H1 (cell line): ENCODE measurements around the gene CLCNKB. TPM values are rescaled to one million over a fixed set of nuclear protein-coding genes. Genes with fewer than 3 reads are reported as not detected.

ENCODE experiments used
- CTCF ChIA-PET: fragments of 300-600 bp; sonication (Branson Sonifier 250); formaldehyde crosslinking; loops from one replicate; lab custom pipeline; 2021; ENCODE audit not compliant: partially characterized antibody; lab: Charles Lee
- POLR2A ChIA-PET: fragments of 300-600 bp; sonication (Branson Sonifier 250); formaldehyde crosslinking; loops from one replicate; lab custom pipeline; 2021; ENCODE audit warnings: inconsistent platforms; ENCODE audit not compliant: partially characterized antibody; lab: Charles Lee
- DNase-seq, 2 experiments: peaks; one replicate each; pipeline versions ENCODE4 v3.0.0 to v3.0.0-alpha.2; 2010 to 2022; ENCODE audit warnings: low spot score in 2 of 2, low read depth in 1 of 2, mixed read lengths in 1 of 2
- FAIRE-seq: peaks from 2 replicates; lab custom pipeline; 2011; peaks lifted over from hg19 to GRCh38; lab: Jason Lieb, UNC
- H2AFZ ChIP-seq: 2 replicates; pipeline ENCODE4 v1.8.1; 2012; ENCODE audit warnings: low read length, inconsistent platforms
- H2AK5ac ChIP-seq: 2 replicates; pipeline ENCODE4 v1.6.1; 2013; ENCODE audit warnings: low read depth, low read length
- H2BK120ac ChIP-seq: replicated peaks from 2 replicates; pipeline ENCODE3; 2013; ENCODE audit warnings: low read depth, low read length, inconsistent platforms
- H2BK12ac ChIP-seq: 2 replicates; pipeline ENCODE4 v1.6.1; 2013; ENCODE audit warnings: low read depth, low read length
- H2BK15ac ChIP-seq: 2 replicates; pipeline ENCODE4 v1.6.1; 2013; ENCODE audit warnings: low read length
- H2BK20ac ChIP-seq: 2 replicates; pipeline ENCODE4 v1.6.1; 2013; ENCODE audit warnings: low read length
- H2BK5ac ChIP-seq: 2 replicates; pipeline ENCODE4 v1.6.1; 2013; ENCODE audit warnings: low read depth, low read length
- H3K14ac ChIP-seq: 2 replicates; pipeline ENCODE4 v1.6.1; 2013; ENCODE audit warnings: inconsistent platforms; ENCODE audit not compliant: insufficient read length
- H3K18ac ChIP-seq: 2 replicates; pipeline ENCODE4 v1.6.1; 2013; ENCODE audit warnings: low read length; ENCODE audit errors: extremely low read depth
- H3K23ac ChIP-seq: 2 replicates; pipeline ENCODE4 v1.6.1; 2013; ENCODE audit warnings: inconsistent platforms; ENCODE audit not compliant: insufficient read length
- H3K23me2 ChIP-seq: 2 replicates; pipeline ENCODE4 v1.6.1; 2013; ENCODE audit warnings: low read depth, low read length
- H3K27ac ChIP-seq: 2 replicates; pipeline ENCODE4 v1.6.1; 2011; ENCODE audit warnings: low read depth, low read length, inconsistent platforms
- H3K27me3 ChIP-seq, 4 experiments: replicated peaks in 1 of 4; 1 replicate in 1 of 4; 2 replicates in 3 of 4; pipeline versions ENCODE4 v1.6.1 to v1.8.1; 2011 to 2013; ENCODE audit warnings: low read length in 3 of 4, mild to moderate bottlenecking in 3 of 4, inconsistent platforms in 2 of 4, mixed read lengths in 2 of 4, moderate library complexity in 1 of 4; ENCODE audit not compliant: control insufficient read depth in 3 of 4, insufficient read depth in 3 of 4; ENCODE audit errors: extremely low read depth in 1 of 4
- H3K36me3 ChIP-seq, 4 experiments: 2 replicates each; pipeline versions ENCODE4 v1.6.1 to v1.8.1; 2011 to 2013; ENCODE audit warnings: mild to moderate bottlenecking in 4 of 4, low read length in 3 of 4, moderate library complexity in 2 of 4, control low read depth in 1 of 4, inconsistent platforms in 1 of 4; ENCODE audit not compliant: insufficient read depth in 4 of 4, control insufficient read depth in 2 of 4
- H3K4ac ChIP-seq: replicated peaks from 2 replicates; pipeline ENCODE3; 2013; ENCODE audit warnings: low read length, low read depth, mixed read lengths, inconsistent platforms; ENCODE audit not compliant: insufficient read length
- H3K4me1 ChIP-seq, 4 experiments: replicated peaks in 1 of 4; 1 replicate in 1 of 4; 2 replicates in 3 of 4; pipeline versions ENCODE4 v1.6.1 to v1.8.1; 2011 to 2013; ENCODE audit warnings: low read length in 3 of 4, inconsistent platforms in 2 of 4, mixed read lengths in 1 of 4; ENCODE audit not compliant: insufficient read depth in 4 of 4, control insufficient read depth in 3 of 4
- H3K4me2 ChIP-seq, 2 experiments: 2 replicates each; pipeline versions ENCODE4 v1.6.1 to v1.8.1; 2011 to 2013; ENCODE audit warnings: low read depth in 2 of 2, low read length in 2 of 2, control low read depth in 1 of 2, inconsistent platforms in 1 of 2, mild to moderate bottlenecking in 1 of 2; ENCODE audit not compliant: insufficient read depth in 1 of 2
- H3K4me3 ChIP-seq, 4 experiments: fragments of 200-600, 300-600 bp in 1 of 4; sonication (generic), shearing (Covaris generic), sonication (Bioruptor Twin) in 1 of 4; 2 replicates each; pipeline versions ENCODE4 v1.5.1 to v1.8.1; 2011 to 2016; ENCODE audit warnings: low read length in 4 of 4, low read depth in 3 of 4, control low read depth in 2 of 4, inconsistent platforms in 2 of 4, mild to moderate bottlenecking in 2 of 4, mixed read lengths in 1 of 4, moderate library complexity in 1 of 4; ENCODE audit not compliant: insufficient read depth in 2 of 4; ENCODE audit errors: extremely low read depth in 1 of 4
- H3K56ac ChIP-seq: replicated peaks from 2 replicates; pipeline ENCODE3; 2013; ENCODE audit warnings: low read depth, mild to moderate bottlenecking, mixed read lengths, low read length, inconsistent platforms; ENCODE audit not compliant: insufficient read length
- H3K79me1 ChIP-seq: 2 replicates; pipeline ENCODE4 v1.6.1; 2013; ENCODE audit warnings: low read depth, low read length, control low read depth
- H3K79me2 ChIP-seq, 2 experiments: 2 replicates each; pipeline versions ENCODE4 v1.6.1 to v1.8.1; 2012 to 2013; ENCODE audit warnings: low read length in 2 of 2, mild to moderate bottlenecking in 2 of 2, inconsistent platforms in 1 of 2; ENCODE audit not compliant: insufficient read depth in 2 of 2, control insufficient read depth in 1 of 2
- H3K9ac ChIP-seq, 4 experiments: replicated peaks in 1 of 4; 1 replicate in 1 of 4; 2 replicates in 3 of 4; pipeline versions ENCODE4 v1.6.1 to v1.8.1; 2011 to 2013; ENCODE audit warnings: low read depth in 3 of 4, low read length in 3 of 4, control low read depth in 2 of 4, mild to moderate bottlenecking in 2 of 4, moderate library complexity in 2 of 4, inconsistent platforms in 1 of 4; ENCODE audit errors: extremely low read depth in 1 of 4
- H3K9me3 ChIP-seq, 2 experiments: 2 replicates each; pipeline versions ENCODE4 v1.6.1 to v1.8.1; 2012 to 2013; ENCODE audit warnings: mild to moderate bottlenecking in 2 of 2, moderate library complexity in 2 of 2, control low read depth in 1 of 2, inconsistent platforms in 1 of 2, low read depth in 1 of 2, low read length in 1 of 2, mixed read lengths in 1 of 2; ENCODE audit not compliant: insufficient read depth in 2 of 2
- H4K20me1 ChIP-seq, 2 experiments: replicated peaks in 1 of 2; 2 replicates each; pipeline versions ENCODE3 to v1.8.1; 2011 to 2013; ENCODE audit warnings: inconsistent platforms in 2 of 2, low read length in 2 of 2, mild to moderate bottlenecking in 1 of 2; ENCODE audit not compliant: insufficient read depth in 2 of 2, control insufficient read depth in 1 of 2
- H4K5ac ChIP-seq: 2 replicates; pipeline ENCODE4 v1.6.1; 2013; ENCODE audit warnings: low read length, low read depth, mixed read lengths, inconsistent platforms; ENCODE audit not compliant: insufficient read length
- H4K8ac ChIP-seq: 2 replicates; pipeline ENCODE4 v1.8.0; 2013; ENCODE audit warnings: mild to moderate bottlenecking, moderate library complexity, low read length, inconsistent platforms; ENCODE audit not compliant: insufficient read depth; ENCODE audit errors: extremely low read depth
- H4K91ac ChIP-seq: replicated peaks from 2 replicates; pipeline ENCODE3; 2013; ENCODE audit warnings: low read length, mixed read lengths, inconsistent platforms; ENCODE audit not compliant: insufficient read length
- BACH1 ChIP-seq: IDR thresholded peaks from 2 replicates; pipeline ENCODE4 v1.6.1; 2012; ENCODE audit warnings: low read length, improper control_type of control experiment
- HDAC6 ChIP-seq: IDR thresholded peaks from one replicate; pipeline ENCODE4 v1.7.1; 2012; ENCODE audit warnings: low read depth, mild to moderate bottlenecking, inconsistent platforms, low read length, moderate library complexity
- KDM1A ChIP-seq: fragments of 200-600, 300-600 bp; sonication (generic); IDR thresholded peaks from 2 replicates; pipeline ENCODE4 v1.7.1; 2016; ENCODE audit warnings: mild to moderate bottlenecking, low read length, borderline replicate concordance
- RAD21 ChIP-seq, 2 experiments: IDR thresholded peaks in 1 of 2; conservative IDR thresholded peaks in 1 of 2; 2 replicates each; pipeline ENCODE4 v1.6.1; 2011; ENCODE audit warnings: low read depth in 2 of 2, low read length in 2 of 2, improper control_type of control experiment in 1 of 2, inconsistent platforms in 1 of 2, mild to moderate bottlenecking in 1 of 2, moderate library complexity in 1 of 2
- SIN3A ChIP-seq, 2 experiments: IDR thresholded peaks in 1 of 2; conservative IDR thresholded peaks in 1 of 2; 2 replicates each; pipeline ENCODE4 v1.6.1; 2011 to 2012; ENCODE audit warnings: low read length in 2 of 2, improper control_type of control experiment in 1 of 2, low read depth in 1 of 2, mild to moderate bottlenecking in 1 of 2
- SIRT6 ChIP-seq: IDR thresholded peaks from one replicate; pipeline ENCODE4 v1.7.1; 2012; ENCODE audit warnings: low read length, inconsistent platforms
- SP1 ChIP-seq: IDR thresholded peaks from 2 replicates; pipeline ENCODE4 v1.6.1; 2011; ENCODE audit warnings: low read depth, low read length
- TCF12 ChIP-seq: IDR thresholded peaks from 2 replicates; pipeline ENCODE4 v1.6.1; 2011; ENCODE audit warnings: low read depth, mild to moderate bottlenecking, low read length
- YY1 ChIP-seq: IDR thresholded peaks from 2 replicates; pipeline ENCODE4 v1.6.1; 2011; ENCODE audit warnings: low read depth, mild to moderate bottlenecking, low read length
- WGBS, 2 experiments: shearing (Covaris generic) in 1 of 2; methylation state at CpG; one replicate each; pipeline versions ENCODE4 v1.1.6 to v1.1.7; 2013 to 2015; ENCODE audit warnings: low lambda C conversion rate in 2 of 2, mixed read lengths in 2 of 2, inconsistent platforms in 1 of 2, low coverage in 1 of 2, missing lambda C conversion rate in 1 of 2; ENCODE audit not compliant: insufficient replicate concordance in 2 of 2, insufficient coverage in 1 of 2, insufficient read length in 1 of 2; ENCODE audit errors: extremely low coverage in 1 of 2, missing lambda C conversion rate in 1 of 2; 5-methylcytosine and 5-hydroxymethylcytosine counted together
- polyA plus RNA-seq, 7 experiments: library from polyadenylated mRNA; depleted of rRNA in 3 of 7; stranded (reverse) in 5 of 7; unstranded in 2 of 7; fragments of >200 nt in 5 of 7; fragments of 200-250 nt in 2 of 7; gene quantifications; 1 replicate in 5 of 7; 2 replicates in 1 of 7; 4 replicates in 1 of 7; pipeline versions ENCODE4 v1.2.1 to v1.2.3, GENCODE V29; 2011 to 2013; ENCODE audit warnings: missing spikeins in 2 of 7, mixed read lengths in 2 of 7
- total RNA-seq: library from RNA; stranded (reverse); fragmentation: NEBNext Ultra II Directional; extraction: Animal tissue kit (Norgen Biotek cat#: 25700); gene quantifications from 2 replicates; pipeline ENCODE4 v1.2.1, GENCODE V29; 2021

The CLCNKB gene
- total and polyA plus RNA-seq, 2 of the 8 experiments (the other 6 are each of a cell fraction or from before 2014, with no cell fraction given), result 1.2 to 3.5 TPM

GRCh38 chr1:16067127-16067768, 23.7 kb downstream of the CLCNKB start:
- H3K27ac ChIP-seq, result no peak overlapping the region
- H3K9me3 ChIP-seq, result no peaks in the 10 kb centered on the region
- no peak overlapping the region for H4K8ac ChIP-seq
- H2BK15ac ChIP-seq, result no peak overlapping the region
- peaks cover 0 to 21% (median 13%) of the 10 kb centered on the region in 4 experiments; a peak in 6 of 7 replicates for H3K4me1 ChIP-seq
- H4K91ac ChIP-seq, result no peak overlapping the region
- no peak overlapping the region for H4K5ac ChIP-seq
- H2BK12ac ChIP-seq, result no peak overlapping the region
- peaks cover 0 to 3% of the 10 kb centered on the region in 2 experiments for H4K20me1 ChIP-seq
- DNase-seq (no peak), FAIRE-seq (no peak)
- H3K36me3 ChIP-seq, result no peaks in the 10 kb centered on the region
- H3K23ac ChIP-seq, result no peak overlapping the region
- POLR2A ChIA-PET, result interaction anchor here (1.3 to 2.1 kb wide), 3 partner anchors 23 to 280 kb away, joined by 4 to 5 read pairs (median 5); partner anchors contain the start of gene CLCNKB
- TF ChIP-seq SP1 (0 out of 2 replicates have a peak, but pooled peaks have one; percentile 25), BACH1 (no peak), KDM1A (peak; percentile 77; the same call in 1 of the 2 replicates), TCF12 (0 out of 2 replicates have a peak, but pooled peaks have one; percentile 29), SIN3A (conservative IDR thresholded peaks at IDR 0.05 in 1 of 2, IDR thresholded peaks at IDR 0.05 in 1 of 2; ENCODE audit: low read depth in 1 of 2, low read length in 2 of 2) (0 out of 4 replicates have a peak, but pooled peaks of 1 of the 2 experiments have one; percentile 33), RAD21 (IDR thresholded peaks at IDR 0.05 in 1 of 2, conservative IDR thresholded peaks at IDR 0.05 in 1 of 2; ENCODE audit: low read depth in 2 of 2, low read length in 2 of 2) (no peak), YY1 (peak; percentile 60; the same call in 1 of the 2 replicates), SIRT6 (no peak), HDAC6 (no peak)
- H3K9ac ChIP-seq, result no peak overlapping the region
- no peak overlapping the region for H2AFZ ChIP-seq
- H3K79me1 ChIP-seq, result no peaks in the 10 kb centered on the region
- no peak overlapping the region for H3K4me3 ChIP-seq
- H3K4me2 ChIP-seq, result no peak overlapping the region
- no peaks in the 10 kb centered on the region for H3K79me2 ChIP-seq
- peaks cover 0 to 8% (median 4%) of the 10 kb centered on the region in 4 experiments; a peak in 5 of 7 replicates for H3K27me3 ChIP-seq
- H3K23me2 ChIP-seq, result no peaks in the 10 kb centered on the region
- H3K18ac ChIP-seq, result no peak overlapping the region
- H3K56ac ChIP-seq, result no peak overlapping the region
- no peak overlapping the region for H2BK20ac ChIP-seq
- no peak overlapping the region for H3K4ac ChIP-seq
- CTCF ChIA-PET, result interaction anchor here (0.7 to 7.8 kb wide), 5 partner anchors 12 to 252 kb away, joined by 3 to 91 read pairs (median 5); no protein-coding TSS in a partner anchor
- no peak overlapping the region for H2BK120ac ChIP-seq
- H2BK5ac ChIP-seq, result no peak overlapping the region
- no peak overlapping the region for H3K14ac ChIP-seq
- WGBS, 2 experiments, result 75% methylated on average over 6 of the region's 6 CpGs; no CpG with 5 or more reads in 1 of the 2 experiments
- no peak overlapping the region for H2AK5ac ChIP-seq
